Prostate gland (tissue), 2 donors: ENCODE data around the gene SHANK1.
"Not testable (repeated sequence)": the region's sequence is repeated elsewhere in the genome, so short reads cannot be mapped to it uniquely, and the experiment has no call there.

Source experiments
- CTCF ChIP-seq, 4 experiments: fragments of 200-600 bp in 2 of 4; fragments of 450-650 bp in 2 of 4; sonication (generic) in 2 of 4; IDR thresholded peaks; 1 replicate in 3 of 4; 2 replicates in 1 of 4; pipeline ENCODE4 v1.5.1; 2016 to 2019; ENCODE audit warnings: antibody characterized with exemption in 4 of 4, mild to moderate bottlenecking in 2 of 4, moderate library complexity in 2 of 4
- POLR2A ChIP-seq: fragments of 450-650 bp; IDR thresholded peaks from one replicate; pipeline ENCODE4 v1.6.1; 2016; ENCODE audit warnings: antibody characterized with exemption, mild to moderate bottlenecking
- POLR2AphosphoS5 ChIP-seq: sonication (generic); formaldehyde crosslinking; IDR thresholded peaks from one replicate; pipeline ENCODE4 v1.6.1; 2017; ENCODE audit warnings: antibody characterized with exemption

- TF ChIP-seq POLR2A; CTCF (IDR thresholded peaks at IDR 0.05); POLR2AphosphoS5: not testable (repeated sequence)
Observed at GRCh38 chr19:50761501-50761900, 41.9 kb upstream of the SHANK1 start.
